HG02885 (cell line): ENCODE measurements around the gene PCNX2.
"Not testable (repeated sequence)": the region's sequence is repeated elsewhere in the genome, so short reads cannot be mapped to it uniquely, and the experiment has no call there.

ENCODE experiments used
- ATAC-seq: cut with Tn5 transposase; IDR thresholded peaks from one replicate; pipeline ENCODE4 v1.9.1; 2021; ENCODE audit warnings: mild to moderate bottlenecking; ENCODE audit not compliant: unreplicated experiment, poor library complexity

The PCNX2 gene

GRCh38 chr1:233113009-233113879 is 182.3 kb downstream of the PCNX2 start:
- ATAC-seq = no peak

DNA sequence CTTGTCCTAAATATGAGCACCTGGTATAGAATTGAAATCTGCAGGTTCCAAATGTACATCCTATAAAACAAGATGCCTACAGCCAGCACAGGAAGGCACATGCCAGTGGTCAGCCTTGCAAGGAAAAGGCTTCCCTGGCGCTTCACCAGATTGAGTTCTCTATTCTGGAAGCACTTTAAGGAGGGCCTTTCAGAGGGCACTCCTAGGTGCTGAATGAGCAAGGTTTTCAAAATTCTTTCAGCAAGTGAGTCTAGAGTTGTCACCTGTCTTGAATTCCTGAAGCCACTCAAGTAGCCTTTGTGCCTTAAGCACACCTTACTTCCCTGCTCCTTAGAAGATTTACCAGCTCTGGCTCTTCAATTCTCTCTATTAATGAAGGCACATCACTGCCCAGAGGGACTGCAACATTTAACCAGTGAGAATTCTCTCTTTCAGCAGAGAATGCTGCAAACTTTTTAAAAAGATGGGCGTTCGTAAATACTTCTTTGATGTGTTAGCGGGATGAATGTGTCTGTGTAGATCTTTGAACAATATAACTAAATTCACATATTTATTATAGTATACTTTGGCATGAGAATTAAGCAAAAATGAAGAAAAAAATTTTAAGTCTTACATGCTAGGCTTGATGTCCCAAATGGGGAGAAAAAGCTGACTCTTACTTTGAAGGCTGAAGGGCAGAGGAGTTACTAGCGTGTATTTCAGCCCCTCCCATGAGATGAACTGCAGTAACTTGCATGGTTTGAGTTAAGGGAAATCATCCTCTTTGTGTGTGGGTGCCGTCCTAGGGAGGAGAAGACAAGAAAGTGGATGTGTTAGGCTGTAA is 183.1 kb downstream of the PCNX2 start:
- ATAC-seq = no peak

DNA sequence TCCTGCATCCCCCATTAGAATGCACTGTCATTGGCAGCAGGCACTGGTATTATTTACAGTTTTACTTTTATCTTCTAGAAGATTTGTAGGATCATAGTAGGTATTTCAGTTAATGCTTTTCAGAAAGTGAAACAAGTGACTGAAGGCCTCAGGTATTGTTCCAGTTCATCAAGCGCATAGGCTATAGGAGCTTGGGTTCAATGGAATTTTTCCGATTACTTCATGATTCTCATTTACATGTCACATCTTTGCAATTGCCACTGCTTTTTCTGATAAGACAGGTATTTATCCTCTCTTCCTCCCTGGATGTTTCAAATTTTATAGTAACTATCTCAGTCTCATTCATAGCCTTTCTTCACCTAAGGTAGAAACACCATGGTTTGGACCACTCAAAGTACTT is 183.8 kb downstream of the PCNX2 start:
- ATAC-seq = no peak

DNA sequence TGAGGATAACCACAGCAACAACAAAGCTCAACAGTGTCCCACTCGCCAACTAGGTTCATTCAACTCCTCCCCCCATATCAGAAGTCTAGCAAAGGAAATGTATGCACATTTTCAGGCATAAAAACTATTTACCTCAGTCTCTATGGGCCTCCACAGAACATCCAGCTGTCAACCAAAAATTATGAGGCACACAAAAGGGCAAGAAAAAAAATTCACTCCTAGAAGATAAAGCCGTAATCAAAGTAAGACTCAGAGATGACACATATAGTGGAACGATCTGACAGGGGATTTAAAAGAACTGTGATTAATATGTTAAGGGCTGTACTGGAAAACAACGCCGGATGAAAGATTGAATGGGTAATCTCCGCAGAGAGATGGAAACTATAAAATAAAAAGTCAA is 186.4 kb downstream of the PCNX2 start:
- ATAC-seq = no peak

GRCh38 chr1:233107716-233108130 is 187.8 kb downstream of the PCNX2 start:
- not testable (repeated sequence) for ATAC-seq

DNA sequence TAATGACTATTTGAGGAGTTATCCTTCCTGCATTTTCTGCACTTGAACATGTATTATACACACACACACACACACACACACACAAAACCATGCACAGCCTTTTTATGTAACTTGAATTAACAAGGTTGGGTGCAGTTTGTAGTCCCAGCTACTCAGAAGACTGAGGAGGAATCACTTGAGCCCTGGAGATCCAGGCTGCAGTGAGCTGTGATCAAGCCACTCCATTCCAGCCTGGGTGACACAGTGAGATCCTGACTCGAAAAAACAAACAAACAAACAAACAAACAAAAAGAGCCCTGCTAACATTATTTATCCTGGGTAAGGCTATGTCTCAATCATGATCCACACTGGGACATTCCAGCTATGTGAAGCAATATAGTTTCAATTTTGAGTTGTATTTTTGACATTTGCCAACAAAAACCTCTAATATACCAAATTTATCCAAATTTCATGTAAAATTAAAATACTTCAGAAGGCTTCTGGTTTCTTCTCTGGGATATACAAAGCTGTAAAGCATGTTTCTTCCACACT is 188.3 kb downstream of the PCNX2 start:
- no peak for ATAC-seq

DNA sequence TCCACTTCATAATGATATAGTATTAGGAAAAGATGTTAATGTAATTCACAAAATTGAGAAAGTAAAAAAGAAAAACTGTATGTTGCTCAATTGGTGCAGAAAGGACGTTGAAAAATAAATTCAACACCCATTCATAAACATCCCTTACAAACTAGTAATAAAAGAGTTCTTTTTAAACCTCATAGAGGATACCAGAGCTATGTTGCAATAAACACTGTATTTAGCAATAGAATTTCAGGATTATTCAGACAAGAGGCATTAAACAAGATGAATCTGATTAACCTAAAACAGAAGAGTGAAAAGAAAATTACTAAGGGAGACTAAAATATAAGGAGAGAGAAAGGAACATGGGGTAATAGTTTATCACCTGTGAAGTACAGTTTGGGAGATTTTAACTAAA is 190.3 kb downstream of the PCNX2 start:
- ATAC-seq = no peak

DNA sequence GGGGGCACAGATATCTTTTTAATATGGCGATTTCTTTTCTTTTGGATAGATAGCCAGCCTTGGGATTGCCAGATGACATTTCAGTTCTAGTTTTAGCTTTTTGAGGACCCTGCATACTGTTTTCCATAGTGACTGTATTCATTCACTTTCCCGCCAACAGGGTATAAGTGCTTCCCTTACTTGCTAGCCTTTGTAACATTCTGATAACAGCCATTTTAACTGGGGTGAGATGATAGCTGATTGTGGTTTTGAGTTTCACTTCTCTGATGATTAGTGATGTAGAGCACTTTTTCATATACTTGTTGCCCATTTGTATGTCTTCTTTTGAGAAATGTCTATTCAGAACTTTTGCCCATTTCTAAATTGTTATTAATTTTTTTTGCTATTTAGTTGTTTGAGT is 193.2 kb downstream of the PCNX2 start:
- no peak for ATAC-seq

DNA sequence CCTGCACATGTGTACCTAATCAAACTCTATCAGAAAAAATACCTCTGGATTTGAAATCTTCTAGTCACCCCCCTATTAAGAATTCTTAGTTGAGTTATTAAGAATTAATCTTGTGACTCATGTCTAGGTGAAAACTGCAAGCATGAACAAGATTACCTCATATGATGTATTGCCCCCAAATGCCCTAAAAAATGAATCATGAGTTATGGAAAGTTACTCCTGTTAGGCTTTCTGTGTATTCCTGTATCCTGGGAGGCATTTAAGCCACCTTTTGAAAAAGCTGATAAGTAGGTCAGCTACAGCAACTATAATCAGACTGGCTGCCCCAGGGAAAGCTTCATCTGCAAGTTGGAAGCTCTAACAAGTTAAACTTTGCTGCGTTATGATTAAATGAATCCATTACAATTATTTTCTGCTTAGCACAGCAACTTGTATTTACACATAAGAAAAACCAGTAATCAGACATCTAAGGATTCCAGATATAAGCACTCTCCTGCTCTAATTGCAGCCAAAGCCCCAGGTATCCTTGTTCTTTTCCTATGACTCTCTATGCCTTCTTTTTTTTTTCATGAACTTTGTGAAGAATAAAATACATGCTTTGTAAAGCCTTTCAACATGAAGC is 197.5 kb downstream of the PCNX2 start:
- no peak for ATAC-seq

- no peak for ATAC-seq
Observed at GRCh38 chr1:233097546-233097945, 198.0 kb downstream of the PCNX2 start.

GRCh38 chr1:233094691-233095090 is 200.8 kb downstream of the PCNX2 start:
- no peak for ATAC-seq

GRCh38 chr1:233094269-233094668 is 201.3 kb downstream of the PCNX2 start:
- no peak for ATAC-seq

- ATAC-seq = no peak
Observed at GRCh38 chr1:233090746-233091494, 204.6 kb downstream of the PCNX2 start.

- no peak for ATAC-seq
Observed at GRCh38 chr1:233089251-233089650, 206.3 kb downstream of the PCNX2 start.

- no peak for ATAC-seq
Observed at GRCh38 chr1:233088613-233089012, 206.9 kb downstream of the PCNX2 start.

- no peak for ATAC-seq
Observed at GRCh38 chr1:233086961-233087881, 208.3 kb downstream of the PCNX2 start.

GRCh38 chr1:233085566-233085965 is 210.0 kb downstream of the PCNX2 start:
- ATAC-seq = no peak

DNA sequence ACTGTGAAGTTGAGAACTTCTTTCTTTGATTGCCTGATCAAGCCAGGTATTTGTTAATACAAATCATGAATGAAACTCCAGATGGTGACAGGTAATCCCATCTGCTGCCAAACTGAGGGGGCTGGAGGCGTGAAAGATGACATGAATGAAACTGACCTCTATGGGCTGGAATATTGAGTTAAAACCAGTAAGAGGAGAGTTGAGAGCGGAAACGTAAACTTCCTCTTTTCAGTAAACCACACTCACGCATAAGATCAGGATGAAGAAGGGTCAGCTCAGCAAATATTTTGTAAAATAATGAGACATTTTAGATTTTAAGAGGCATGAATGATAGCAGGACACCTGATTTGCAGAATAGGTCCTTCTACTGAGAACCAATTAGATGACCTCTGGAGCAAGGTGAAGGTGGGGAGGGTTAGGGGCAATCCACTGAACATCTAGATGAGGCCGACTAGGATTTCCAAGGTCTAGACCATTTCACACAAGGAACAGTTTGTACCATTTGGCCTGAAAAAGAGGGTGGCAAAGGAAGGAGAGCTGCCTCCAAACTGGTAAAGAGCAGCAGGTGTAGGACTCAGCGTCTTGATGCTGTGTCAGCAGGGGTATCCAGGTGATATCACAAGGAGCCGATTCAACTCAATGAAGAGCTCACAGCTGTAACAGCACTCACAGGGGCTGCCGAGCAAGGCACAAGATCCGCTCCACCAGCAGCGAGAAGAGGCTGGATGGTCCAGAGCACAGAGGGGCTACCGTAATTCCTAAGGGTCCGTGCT is 212.6 kb downstream of the PCNX2 start:
- peak; percentile 88 for ATAC-seq
